DND-41 (cell line): ENCODE results near the gene TADA2A.
"Not testable (repeated sequence)": the region's sequence is repeated elsewhere in the genome, so short reads cannot be mapped to it uniquely, and the experiment has no call there.

Experiments used
- ATAC-seq: fragments of 200-7000 bp; cut with Tn5 transposase; 3 replicates; pipeline ENCODE4 v1.9.1; 2021; ENCODE audit warnings: low read depth; ENCODE audit not compliant: insufficient read depth
- DNase-seq: peaks from one replicate; pipeline ENCODE4 v3.0.0-alpha.2; 2020
- H2AFZ ChIP-seq: 2 replicates; pipeline ENCODE4 v1.6.0; 2012; ENCODE audit warnings: low read depth, low read length
- H3K27ac ChIP-seq: 2 replicates; pipeline ENCODE4 v1.5.1; 2012; ENCODE audit warnings: low read length, inconsistent platforms
- H3K27me3 ChIP-seq: fragments of 200-600 bp; sonication (generic); 2 replicates; pipeline ENCODE4 v1.6.0; 2012; ENCODE audit warnings: low read length, mild to moderate bottlenecking, inconsistent platforms; ENCODE audit not compliant: insufficient read depth, poor library complexity
- H3K36me3 ChIP-seq: 2 replicates; pipeline ENCODE4 v1.5.1; 2012; ENCODE audit warnings: low read length, inconsistent platforms; ENCODE audit not compliant: insufficient read depth
- H3K4me1 ChIP-seq: 2 replicates; pipeline ENCODE4 v1.5.1; 2012; ENCODE audit warnings: mild to moderate bottlenecking, low read length; ENCODE audit not compliant: insufficient read depth
- H3K4me2 ChIP-seq: 2 replicates; pipeline ENCODE4 v1.6.0; 2012; ENCODE audit warnings: mild to moderate bottlenecking, moderate library complexity, low read length, inconsistent platforms; ENCODE audit not compliant: insufficient read depth
- H3K4me3 ChIP-seq, 2 experiments: fragments of 200-600 bp in 1 of 2; shearing (Covaris generic) in 1 of 2; 2 replicates each; pipeline ENCODE4 v1.5.1; 2012 to 2016; ENCODE audit warnings: inconsistent platforms in 2 of 2, low read length in 2 of 2, mild to moderate bottlenecking in 2 of 2, low read depth in 1 of 2, moderate library complexity in 1 of 2
- H3K79me2 ChIP-seq: 2 replicates; pipeline ENCODE4 v1.6.0; 2012; ENCODE audit warnings: low read length, inconsistent platforms; ENCODE audit not compliant: insufficient read depth
- H3K9ac ChIP-seq: 2 replicates; pipeline ENCODE4 v1.6.0; 2012; ENCODE audit warnings: low read depth, mild to moderate bottlenecking, inconsistent platforms, low read length, moderate library complexity
- H3K9me3 ChIP-seq: 2 replicates; pipeline ENCODE4 v1.5.1; 2012; ENCODE audit warnings: low read length, moderate library complexity, mild to moderate bottlenecking, inconsistent platforms; ENCODE audit not compliant: insufficient read depth, severe bottlenecking
- H4K20me1 ChIP-seq: 2 replicates; pipeline ENCODE4 v1.6.0; 2012; ENCODE audit warnings: low read length; ENCODE audit not compliant: insufficient read depth
- EZH2 ChIP-seq: IDR thresholded peaks from 3 replicates; pipeline ENCODE4 v1.6.1; 2012; ENCODE audit warnings: borderline replicate concordance, low read depth, mild to moderate bottlenecking, moderate library complexity, low read length, inconsistent platforms; ENCODE audit not compliant: severe bottlenecking
- TF ChIP-seq, protein P1 (sequence below): IDR thresholded peaks from 2 replicates; pipeline ENCODE4 v1.5.1; 2012; ENCODE audit warnings: borderline replicate concordance, low read length, moderate library complexity, mild to moderate bottlenecking; ENCODE audit not compliant: poor library complexity, severe bottlenecking; ENCODE audit errors: extremely low read depth

TADA2A gene

DNA sequence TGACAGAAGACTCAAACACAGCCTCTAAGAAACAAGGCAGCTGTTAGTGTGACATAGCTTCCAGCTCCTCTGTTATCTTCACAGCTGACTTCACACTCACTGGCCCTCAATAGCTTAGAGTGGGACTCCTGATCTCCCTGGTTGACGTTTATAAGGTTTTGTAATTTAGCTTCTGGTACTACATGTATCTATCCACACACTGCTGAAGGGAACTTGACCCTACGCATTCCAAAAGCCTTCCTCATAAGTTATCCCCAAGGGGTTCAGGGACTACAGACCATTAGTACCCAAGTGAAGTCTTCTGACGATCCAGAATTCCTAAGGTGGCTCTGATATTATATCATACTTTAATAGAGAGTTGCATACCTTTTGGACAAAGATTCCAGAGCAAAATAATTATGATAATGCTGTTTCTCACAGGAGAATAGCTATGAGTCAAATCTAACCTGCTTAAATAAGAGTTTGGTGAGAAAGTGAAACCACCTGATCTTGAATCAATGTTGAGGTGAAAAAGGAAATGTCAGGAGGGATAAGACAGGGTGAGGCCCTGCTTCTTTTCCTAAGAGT, 14.6 kb upstream of the TADA2A start:
- Histone ChIP-seq H3K27me3 (no peaks in the 10 kb centered on the region), H3K4me3 (no peak overlapping the region), H4K20me1 (no peaks in the 10 kb centered on the region), H3K36me3 (no peaks in the 10 kb centered on the region), H3K9ac (no peak overlapping the region), H2AFZ (no peak overlapping the region), H3K9me3 (no peaks in the 10 kb centered on the region), H3K4me2 (no peak overlapping the region), H3K79me2 (no peaks in the 10 kb centered on the region), H3K4me1 (no peaks in the 10 kb centered on the region), H3K27ac (no peak overlapping the region)
- TF ChIP-seq EZH2 = no peak
- TF ChIP-seq, protein P1, sequence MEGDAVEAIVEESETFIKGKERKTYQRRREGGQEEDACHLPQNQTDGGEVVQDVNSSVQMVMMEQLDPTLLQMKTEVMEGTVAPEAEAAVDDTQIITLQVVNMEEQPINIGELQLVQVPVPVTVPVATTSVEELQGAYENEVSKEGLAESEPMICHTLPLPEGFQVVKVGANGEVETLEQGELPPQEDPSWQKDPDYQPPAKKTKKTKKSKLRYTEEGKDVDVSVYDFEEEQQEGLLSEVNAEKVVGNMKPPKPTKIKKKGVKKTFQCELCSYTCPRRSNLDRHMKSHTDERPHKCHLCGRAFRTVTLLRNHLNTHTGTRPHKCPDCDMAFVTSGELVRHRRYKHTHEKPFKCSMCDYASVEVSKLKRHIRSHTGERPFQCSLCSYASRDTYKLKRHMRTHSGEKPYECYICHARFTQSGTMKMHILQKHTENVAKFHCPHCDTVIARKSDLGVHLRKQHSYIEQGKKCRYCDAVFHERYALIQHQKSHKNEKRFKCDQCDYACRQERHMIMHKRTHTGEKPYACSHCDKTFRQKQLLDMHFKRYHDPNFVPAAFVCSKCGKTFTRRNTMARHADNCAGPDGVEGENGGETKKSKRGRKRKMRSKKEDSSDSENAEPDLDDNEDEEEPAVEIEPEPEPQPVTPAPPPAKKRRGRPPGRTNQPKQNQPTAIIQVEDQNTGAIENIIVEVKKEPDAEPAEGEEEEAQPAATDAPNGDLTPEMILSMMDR = no peak
- ATAC-seq = no peak
- DNase-seq = no peak

DNA sequence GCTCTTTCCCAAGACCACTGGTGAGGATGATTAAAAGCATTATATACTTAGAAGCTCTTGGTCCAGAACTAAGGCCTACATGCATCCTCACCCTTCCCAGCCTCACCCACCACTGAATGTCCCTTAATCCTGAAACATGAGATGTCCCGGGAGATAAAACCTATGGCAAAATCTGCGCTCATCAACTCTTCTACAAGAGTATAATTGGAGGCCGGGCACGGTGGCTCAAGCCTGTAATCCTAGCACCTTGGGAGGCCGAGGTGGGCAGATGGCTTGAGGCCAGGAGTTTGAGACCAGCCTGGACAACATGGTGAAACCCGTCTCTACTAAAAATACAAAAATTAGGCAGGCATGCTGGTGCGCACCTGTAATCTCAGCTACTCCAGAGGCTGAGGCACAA, 13.3 kb upstream of the TADA2A start:
- Histone ChIP-seq H3K4me1 (no peaks in the 10 kb centered on the region), H2AFZ (no peak overlapping the region), H4K20me1 (no peaks in the 10 kb centered on the region), H3K27ac (no peak overlapping the region), H3K79me2 (no peaks in the 10 kb centered on the region), H3K4me2 (no peak overlapping the region), H3K9me3 (no peaks in the 10 kb centered on the region), H3K36me3 (no peaks in the 10 kb centered on the region), H3K27me3 (no peaks in the 10 kb centered on the region), H3K9ac (no peak overlapping the region), H3K4me3 (no peak overlapping the region)
- TF ChIP-seq, protein P1 = no peak
- no peak for DNase-seq
- no peak for ATAC-seq

DNA sequence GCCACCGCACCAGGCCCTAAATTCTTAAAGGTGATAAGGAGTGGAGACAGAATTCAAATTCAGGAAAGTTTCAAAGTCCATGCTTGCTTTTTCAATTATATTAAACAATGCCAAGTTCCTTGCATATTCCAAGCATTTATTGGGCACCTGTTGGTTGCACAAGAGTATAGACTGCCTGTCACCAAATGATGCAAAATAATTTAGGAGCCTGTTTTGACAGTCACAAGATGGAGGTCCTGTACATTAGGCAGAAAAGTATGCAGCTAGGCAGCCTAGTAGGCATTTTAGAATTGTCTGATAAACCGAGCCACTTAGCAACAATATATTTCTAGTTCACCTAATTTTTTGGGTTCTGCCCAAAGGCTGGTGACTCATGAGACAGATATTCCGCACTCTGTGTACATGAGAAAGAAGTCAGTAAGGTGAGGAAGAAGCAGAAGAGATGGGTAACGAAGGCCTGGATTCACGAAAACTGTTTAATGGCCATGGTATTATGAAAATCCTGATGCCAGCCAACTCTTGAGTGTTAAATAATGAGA, 7.4 kb upstream of the TADA2A start:
- DNase-seq (no peak), ATAC-seq (no peak)
- Histone ChIP-seq H3K4me2 (no peak overlapping the region), H3K4me1 (peaks cover 13% of the 10 kb centered on the region), H3K79me2 (peaks cover 13% of the 10 kb centered on the region), H3K9ac (no peak overlapping the region), H3K9me3 (no peaks in the 10 kb centered on the region), H3K27ac (no peak overlapping the region), H2AFZ (no peak overlapping the region), H4K20me1 (no peaks in the 10 kb centered on the region), H3K27me3 (no peaks in the 10 kb centered on the region), H3K4me3 (no peak overlapping the region), H3K36me3 (no peaks in the 10 kb centered on the region)
- TF ChIP-seq, protein P1 = no peak
- TF ChIP-seq EZH2 = no peak

DNA sequence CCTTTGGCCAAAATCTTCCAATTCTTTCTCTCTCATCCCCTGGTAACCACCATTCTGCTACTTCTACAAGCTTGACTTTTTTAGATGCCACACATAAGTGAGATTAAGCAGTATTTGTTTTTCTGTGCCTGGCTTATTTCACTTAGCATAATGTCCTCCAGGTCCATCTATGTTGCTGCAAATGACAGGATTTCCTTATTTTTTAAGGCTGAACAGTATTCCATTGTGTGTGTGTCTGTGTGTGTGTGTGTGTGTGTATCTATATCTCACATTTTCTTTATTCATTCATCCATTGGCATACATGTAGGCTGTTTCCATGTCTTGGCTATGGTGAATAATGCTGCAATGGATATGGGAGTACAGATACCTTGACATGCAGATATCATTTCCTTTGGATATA, 6.2 kb upstream of the TADA2A start:
- Histone ChIP-seq H2AFZ (no peak overlapping the region), H3K4me1 (peaks cover 24% of the 10 kb centered on the region), H3K9ac (no peak overlapping the region), H3K79me2 (peaks cover 25% of the 10 kb centered on the region), H3K36me3 (no peaks in the 10 kb centered on the region), H3K27me3 (no peaks in the 10 kb centered on the region), H3K4me2 (no peak overlapping the region), H3K27ac (no peak overlapping the region), H3K4me3 (no peak overlapping the region), H4K20me1 (0 out of 2 replicates have a peak, but pooled peaks cover 3% of the 10 kb centered on the region), H3K9me3 (no peaks in the 10 kb centered on the region)
- no peak for DNase-seq
- no peak for ATAC-seq
- no peak for TF ChIP-seq EZH2
- TF ChIP-seq, protein P1 = no peak

DNA sequence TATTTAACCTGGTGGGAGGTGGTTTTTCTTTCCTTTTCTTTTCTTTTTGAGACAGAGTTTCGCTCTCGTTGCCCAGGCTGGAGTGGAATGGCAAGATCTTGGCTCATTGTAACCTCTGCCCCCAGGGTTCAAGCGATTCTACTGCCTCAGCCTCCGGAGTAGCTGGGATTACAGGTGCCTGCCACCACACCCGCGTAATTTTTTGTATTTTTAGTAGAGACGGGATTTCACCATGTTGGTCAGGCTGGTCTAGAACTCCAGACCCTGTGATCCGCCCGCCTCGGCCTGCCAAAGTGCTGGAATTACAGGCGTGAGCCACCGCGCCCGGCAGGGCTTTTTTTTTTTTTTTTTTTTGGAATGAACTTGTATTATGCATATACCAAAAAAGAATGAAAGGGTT, 1.2 kb upstream of the TADA2A start:
- not testable (repeated sequence) for H2AFZ ChIP-seq, H4K20me1 ChIP-seq, ATAC-seq, DNase-seq, H3K27me3 ChIP-seq, H3K9me3 ChIP-seq
- Histone ChIP-seq H3K4me2 (peak overlapping the region; percentile 95), H3K4me1 (peaks cover 52% of the 10 kb centered on the region), H3K36me3 (peaks cover 12% of the 10 kb centered on the region), H3K9ac (peak overlapping the region; percentile 98), H3K27ac (peak overlapping the region; percentile 95), H3K79me2 (peaks cover 67% of the 10 kb centered on the region), H3K4me3 (peak overlapping the region; percentile 91 to 92; a peak in 3 of 4 replicates)
